CD4-positive, alpha-beta T cell treated with Interleukin-6 at 100 ng/mL for 8 hours (primary cell): Measurements from ENCODE around the gene TTLL13.
"Not testable (repeated sequence)": the region's sequence is repeated elsewhere in the genome, so short reads cannot be mapped to it uniquely, and the experiment has no call there.

Experiments
- DNase-seq: peaks from one replicate; pipeline ENCODE4 v3.0.0-alpha.2; 2020; ENCODE audit warnings: mixed read lengths, low spot score

Gene TTLL13

GRCh38 chr15:90234096-90234988, 15.0 kb upstream of the TTLL13 start, which contains the start of gene GDPGP1:
Gene GDPGP1, plus strand, starts transcription at chr15:90234209. Its CDS starts 6,700 bp downstream, at chr15:90240909.
- no peak for DNase-seq

GRCh38 chr15:90239371-90239770, 10.0 kb upstream of the TTLL13 start:
- DNase-seq = no peak

GRCh38 chr15:90240856-90241255, 8.5 kb upstream of the TTLL13 start:
- DNase-seq = no peak

- DNase-seq = no peak
Observed at GRCh38 chr15:90241343-90242192, 7.8 kb upstream of the TTLL13 start.

- no peak for DNase-seq
Observed at GRCh38 chr15:90243943-90244639, 5.3 kb upstream of the TTLL13 start.

GRCh38 chr15:90248789-90249202, 560 bp upstream of the TTLL13 start:
- no peak for DNase-seq

GRCh38 chr15:90257776-90258175, 8.4 kb downstream of the TTLL13 start:
- no peak for DNase-seq

- DNase-seq = no peak
Observed at GRCh38 chr15:90259524-90259923, 10.2 kb downstream of the TTLL13 start.

GRCh38 chr15:90260731-90261130, 11.4 kb downstream of the TTLL13 start:
- DNase-seq = not testable (repeated sequence)

GRCh38 chr15:90261811-90262210, 12.5 kb downstream of the TTLL13 start:
- DNase-seq = no peak

GRCh38 chr15:90262426-90262825, 13.1 kb downstream of the TTLL13 start:
- no peak for DNase-seq

GRCh38 chr15:90264671-90265070, 15.3 kb downstream of the TTLL13 start:
- peak; percentile 15 for DNase-seq

- peak; percentile 89 for DNase-seq
Observed at GRCh38 chr15:90265271-90266060, 16.1 kb downstream of the TTLL13 start, which contains the start of gene NGRN. Gene NGRN, plus strand, starts transcription at chr15:90265672. Its CDS starts 41 bp downstream, at chr15:90265713.

- peak; percentile 22 for DNase-seq
Observed at GRCh38 chr15:90266061-90266431, 16.7 kb downstream of the TTLL13 start.

GRCh38 chr15:90266485-90266884, 17.1 kb downstream of the TTLL13 start:
- no peak for DNase-seq

- DNase-seq = no peak
Observed at GRCh38 chr15:90268415-90268814, 19.1 kb downstream of the TTLL13 start.

GRCh38 chr15:90270502-90271150, 21.3 kb downstream of the TTLL13 start:
- DNase-seq = no peak

- DNase-seq = no peak
Observed at GRCh38 chr15:90271459-90272166, 22.3 kb downstream of the TTLL13 start.

- DNase-seq = not testable (repeated sequence)
Observed at GRCh38 chr15:90278467-90278866, 29.1 kb downstream of the TTLL13 start.

- DNase-seq = not testable (repeated sequence)
Observed at GRCh38 chr15:90280743-90281142, 31.4 kb downstream of the TTLL13 start.
